Measurements from ENCODE around the gene NFAT5.
A peak's percentile ranks its signal among the peaks of the same experiment; 100 is the strongest.
"Not testable (repeated sequence)": the region's sequence is repeated elsewhere in the genome, so short reads cannot be mapped to it uniquely, and the experiment has no call there.

The NFAT5 gene

GRCh38 chr16:69711115-69711740 is 145.5 kb downstream of the NFAT5 start:
- no peak for DNase-seq

- DNase-seq, result no peak
Measured at GRCh38 chr16:69712277-69712676, 146.5 kb downstream of the NFAT5 start.

DNA sequence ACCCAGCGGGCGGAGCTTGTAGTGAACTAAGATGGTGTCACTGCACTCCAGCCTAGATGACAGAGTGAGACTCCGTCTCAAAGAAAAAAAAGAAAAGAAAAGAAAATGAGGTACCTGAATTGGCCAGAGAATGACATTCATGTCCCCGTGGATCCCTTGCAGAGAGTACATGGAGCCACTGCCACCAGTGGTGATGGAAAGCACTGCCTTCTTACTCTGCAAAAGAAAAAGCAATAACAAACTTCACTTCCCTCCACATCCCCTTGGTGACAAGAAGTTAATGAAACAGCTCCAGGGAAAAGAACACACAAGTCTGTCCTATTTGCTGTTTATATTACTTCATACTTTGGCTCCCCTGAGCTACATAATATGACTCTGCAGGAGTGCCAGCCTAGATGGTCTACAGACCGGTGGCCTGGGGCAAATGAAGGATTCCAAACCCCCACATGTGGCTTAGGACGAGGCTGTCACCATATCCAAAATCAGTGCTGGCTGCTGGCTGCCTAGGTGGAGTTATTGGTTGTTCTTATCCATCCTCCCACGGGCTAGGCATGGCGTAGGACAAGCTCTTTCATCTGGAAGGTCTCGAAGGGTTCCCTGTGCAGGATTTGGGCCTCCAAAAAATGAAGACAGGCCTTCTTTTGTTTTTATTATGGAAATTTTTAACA is 147.3 kb downstream of the NFAT5 start:
- no peak for DNase-seq

DNA sequence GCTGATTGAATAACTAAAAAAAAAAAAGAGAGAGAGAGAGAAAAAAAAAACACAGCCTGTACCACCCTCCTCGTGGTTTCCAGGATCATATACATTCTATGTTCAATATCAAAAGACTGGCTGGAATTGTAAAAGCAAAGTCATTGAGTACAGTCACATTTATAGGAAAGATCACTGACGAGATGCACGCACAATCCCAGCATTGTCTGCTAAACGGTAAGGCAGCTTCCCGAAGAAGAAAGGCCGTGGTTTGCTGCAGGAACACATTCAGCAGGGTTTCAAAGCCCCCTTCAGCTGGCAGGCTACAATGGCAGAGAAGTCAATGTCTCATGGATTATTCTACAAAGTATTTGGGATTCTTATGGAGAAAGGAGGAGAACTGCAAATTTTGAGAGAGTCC is 151.3 kb downstream of the NFAT5 start:
- no peak for DNase-seq

- DNase-seq, result no peak
Measured at GRCh38 chr16:69718111-69718764, 152.5 kb downstream of the NFAT5 start.

DNA sequence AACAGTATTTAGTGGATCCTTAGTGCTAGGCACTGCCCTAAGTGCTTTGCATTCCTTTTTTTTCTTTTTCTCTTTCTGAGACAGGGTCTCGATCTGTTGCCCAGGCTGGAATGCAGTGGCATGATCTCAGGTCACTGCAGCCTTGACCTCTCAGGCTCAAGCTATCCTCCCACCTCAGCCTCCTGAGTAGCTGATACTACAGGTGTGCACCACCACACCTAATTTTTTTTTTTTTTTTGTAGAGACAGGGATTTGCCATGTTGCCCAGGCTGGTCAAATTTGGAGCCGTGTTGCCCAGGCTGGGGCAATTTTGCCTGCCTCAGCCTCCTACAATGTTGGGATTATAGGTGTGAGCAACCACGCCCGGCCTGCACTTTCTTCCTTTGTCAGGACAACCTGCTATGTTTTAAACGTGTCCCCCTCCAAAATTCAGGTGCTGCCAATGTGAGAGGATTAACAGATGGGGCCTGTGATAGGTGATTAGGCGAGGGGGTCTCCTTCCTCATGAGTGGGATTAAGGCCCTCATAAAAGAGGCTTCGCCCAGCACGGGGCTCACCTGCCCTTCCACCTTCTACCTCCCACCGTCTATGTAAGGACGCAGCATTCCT is 155.2 kb downstream of the NFAT5 start:
- no peak for DNase-seq

DNA sequence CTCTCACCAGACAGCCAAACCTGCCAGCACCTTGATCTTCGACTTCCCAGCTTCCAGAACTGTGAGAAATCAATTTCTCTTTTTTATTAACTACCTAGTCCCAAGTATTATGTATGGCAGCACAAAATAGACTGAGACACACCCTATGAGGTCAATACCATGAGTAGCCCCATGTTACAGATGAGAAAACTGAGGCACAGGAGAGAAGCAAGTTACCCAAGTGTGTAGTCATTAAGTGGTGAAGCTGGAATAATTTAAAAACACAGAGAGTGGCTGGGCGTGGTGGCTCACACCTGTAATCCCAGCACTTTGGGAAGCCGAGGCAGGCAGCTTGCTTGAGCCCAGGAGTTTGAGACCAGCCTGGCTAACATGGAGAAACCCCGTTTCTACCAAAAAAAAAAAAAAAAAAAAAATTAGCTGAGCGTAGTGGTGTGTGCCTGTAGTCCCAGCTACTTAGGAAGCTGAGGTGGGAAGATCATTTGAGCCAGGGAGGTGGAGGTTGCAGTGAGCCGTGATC is 155.7 kb downstream of the NFAT5 start:
- DNase-seq, result no peak

DNA sequence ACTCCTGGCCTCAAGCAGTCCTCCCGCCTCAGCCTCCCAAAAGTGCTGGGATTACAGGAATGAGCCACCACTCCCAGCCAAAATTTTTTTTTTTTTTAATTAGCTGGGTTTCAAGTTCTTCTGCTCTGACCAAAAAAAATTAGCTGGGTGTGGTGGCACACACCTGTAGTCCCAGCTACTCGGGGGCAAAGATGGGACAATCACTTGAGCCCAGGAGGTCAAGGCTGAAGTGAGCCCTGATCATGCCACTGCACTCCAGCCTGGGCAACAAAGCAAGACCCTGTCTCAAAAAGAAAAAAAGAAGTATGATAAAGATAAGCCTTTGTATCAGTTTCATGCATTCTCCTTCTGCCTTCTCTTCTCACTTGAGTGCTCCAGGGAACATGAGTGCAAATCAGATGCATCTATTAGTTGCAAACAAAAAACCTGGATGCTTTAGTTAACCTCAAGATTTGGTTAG is 158.7 kb downstream of the NFAT5 start:
- DNase-seq, result no peak

DNA sequence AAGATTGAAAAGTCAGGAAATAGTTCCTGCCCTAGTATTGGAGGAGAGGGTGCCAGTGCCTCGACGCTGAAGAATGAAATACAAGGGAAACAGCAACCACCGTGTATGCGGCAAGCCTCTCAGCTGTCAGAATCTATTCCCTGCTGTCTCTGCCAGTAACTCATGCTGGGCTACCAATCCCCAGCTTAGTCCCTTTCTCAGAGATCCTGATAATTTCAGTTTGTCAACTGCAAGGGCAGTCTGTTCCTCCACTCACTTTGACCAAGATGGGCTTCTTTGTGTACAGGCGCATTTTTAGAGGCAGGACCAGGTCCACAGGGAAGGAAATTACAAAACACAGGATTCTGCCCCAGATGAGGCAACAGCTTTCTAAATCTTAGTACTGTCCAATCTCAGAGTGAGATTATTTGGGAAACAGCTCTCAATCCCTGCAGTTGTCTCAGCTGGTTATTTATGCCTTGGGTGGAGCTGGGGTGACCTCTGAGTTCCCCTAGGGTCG is 159.3 kb downstream of the NFAT5 start:
- no peak for DNase-seq

GRCh38 chr16:69725480-69726312 is 159.9 kb downstream of the NFAT5 start:
- DNase-seq, result no peak

- peak; percentile 88 for DNase-seq
Measured at GRCh38 chr16:69726313-69727060, 160.7 kb downstream of the NFAT5 start, which contains the start of gene NQO1. TSS of gene NQO1 (minus strand) at chr16:69726560. CDS start at chr16:69726439, 121 bp downstream.

GRCh38 chr16:69727916-69728270 is 162.1 kb downstream of the NFAT5 start:
- peak; percentile 48 for DNase-seq

DNA sequence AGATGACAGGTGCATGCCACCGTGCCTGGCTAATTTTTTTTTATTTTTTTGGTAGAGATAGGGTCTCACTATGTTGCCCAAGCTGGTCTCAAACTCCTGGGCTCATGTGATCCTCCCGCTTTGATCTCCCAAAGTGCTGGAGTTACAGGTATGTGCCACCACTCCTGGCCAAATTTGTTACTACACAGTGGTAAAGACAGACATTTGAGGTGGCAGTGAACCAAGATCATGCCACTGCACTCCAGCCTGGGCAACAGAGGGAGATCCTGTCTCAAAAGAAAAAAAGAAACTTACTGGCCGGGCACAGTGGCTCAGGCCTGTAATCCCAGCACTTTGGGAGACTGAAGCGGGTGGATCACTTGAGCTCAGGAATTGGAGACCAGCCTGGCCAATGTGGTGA is 163.3 kb downstream of the NFAT5 start:
- DNase-seq, result not testable (repeated sequence)

DNA sequence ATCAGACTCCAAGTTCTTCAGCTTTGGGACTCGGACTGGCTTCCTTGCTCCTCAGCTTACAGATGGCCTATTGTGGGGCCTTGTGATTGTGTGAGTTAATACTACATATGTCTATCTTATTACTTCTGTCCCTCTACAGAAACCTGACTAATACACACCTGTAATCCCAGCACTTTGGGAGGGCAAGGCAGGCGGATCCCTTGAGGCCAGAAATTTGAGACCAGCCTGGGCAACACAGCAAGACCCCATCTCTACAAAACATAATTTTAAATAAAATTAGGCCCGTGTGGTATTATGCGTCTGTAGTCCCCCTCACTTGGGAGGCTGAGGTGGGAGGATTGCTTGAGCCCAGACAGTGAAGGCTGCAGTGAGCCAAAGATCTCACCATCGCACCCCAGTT is 165.5 kb downstream of the NFAT5 start:
- not testable (repeated sequence) for DNase-seq

GRCh38 chr16:69732101-69732500 is 166.3 kb downstream of the NFAT5 start:
- DNase-seq, result no peak

DNA sequence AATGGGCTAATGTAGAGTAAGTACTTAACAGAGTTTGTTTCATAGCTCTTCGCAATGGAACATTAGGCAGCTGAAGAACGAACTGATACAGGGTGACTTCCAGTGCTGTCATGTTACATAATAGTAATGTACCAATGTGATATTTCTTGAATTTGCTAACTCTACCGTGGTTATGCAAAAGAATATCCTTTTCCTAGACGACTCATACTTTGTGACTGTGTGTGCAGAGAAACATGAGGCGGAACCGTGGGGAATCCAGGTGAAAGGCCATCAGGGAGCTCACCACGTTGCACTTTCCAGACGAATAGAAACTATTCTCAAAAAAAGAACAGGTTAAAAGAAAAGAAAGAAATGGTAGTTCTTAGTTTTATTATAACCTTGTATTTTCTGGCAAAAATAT is 175.8 kb downstream of the NFAT5 start:
- no peak for DNase-seq

- peak; percentile 32 for DNase-seq
Measured at GRCh38 chr16:69741951-69742904, 176.5 kb downstream of the NFAT5 start.

DNA sequence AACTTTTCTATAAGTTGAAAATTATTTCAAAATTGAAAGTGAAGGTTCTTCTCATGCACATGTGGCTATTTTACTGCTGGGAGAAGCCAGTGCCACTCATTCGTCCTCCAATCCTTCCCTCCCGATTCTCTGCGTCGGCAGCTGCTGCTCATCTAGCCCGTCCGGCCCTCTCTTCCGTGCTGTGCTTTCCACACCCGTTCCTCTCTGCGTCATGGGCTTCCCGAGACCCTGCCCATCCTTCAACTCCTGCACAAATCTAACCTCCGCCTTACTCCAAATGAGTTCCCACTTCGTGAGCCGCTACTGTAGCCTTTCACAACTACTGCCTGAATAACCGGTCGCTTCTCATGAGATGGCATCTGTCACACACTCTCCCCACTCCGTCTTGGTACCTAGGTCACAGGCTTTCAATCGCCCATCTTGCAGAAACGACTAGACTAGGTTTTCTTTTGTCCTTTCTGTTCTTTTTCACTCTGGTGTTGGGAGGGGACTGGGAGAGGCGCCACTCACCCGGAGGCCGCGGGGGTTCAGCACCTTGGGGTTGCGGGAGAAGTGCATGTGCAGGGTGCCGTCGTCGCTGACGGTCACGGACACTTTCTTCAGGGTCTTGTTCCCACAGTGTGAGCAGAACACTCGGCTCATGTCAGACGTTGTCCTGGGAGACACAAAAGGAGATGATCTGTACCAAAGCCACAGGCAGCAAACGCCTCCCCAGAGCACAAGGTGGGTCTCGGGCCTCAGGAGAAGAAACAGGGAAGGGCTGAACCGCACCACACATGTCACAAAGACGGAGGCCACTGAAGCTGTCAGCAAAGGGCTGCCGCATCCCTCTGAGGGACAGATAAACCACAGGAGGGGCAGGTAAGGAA is 178.8 kb downstream of the NFAT5 start:
- DNase-seq, result no peak

DNA sequence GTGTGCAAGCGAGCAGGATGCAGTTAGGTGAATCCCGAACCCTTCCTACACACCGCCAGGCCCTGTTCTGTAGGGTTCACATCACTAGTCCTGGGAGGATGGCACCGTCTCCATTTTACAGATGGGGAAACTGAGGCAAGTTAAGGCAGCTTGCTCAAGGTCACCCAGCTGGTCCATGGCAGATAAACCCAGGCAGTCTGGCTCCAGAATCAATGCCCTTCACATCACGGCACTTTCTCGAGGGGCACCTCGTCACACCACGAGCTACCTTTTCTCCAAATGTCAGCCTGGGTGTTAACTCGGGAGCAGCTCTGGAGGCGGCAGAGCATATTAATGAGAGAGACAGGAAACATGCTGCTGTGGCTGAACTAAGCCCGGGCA is 179.5 kb downstream of the NFAT5 start:
- DNase-seq, result no peak
